Stimulated activated CD4-positive, alpha-beta T cell treated with anti-CD3 and anti-CD28 coated beads, Interleukin-1b, Interleukin-23, amount 100 ng/mL, for 4 hours (primary cell): ENCODE measurements around the gene C3orf52.
"Not testable (repeated sequence)": the region's sequence is repeated elsewhere in the genome, so short reads cannot be mapped to it uniquely, and the experiment has no call there.

ENCODE experiments used
- DNase-seq, 2 donors: peaks; one replicate each; pipeline ENCODE4 v3.0.0-alpha.2; 2020; ENCODE audit warnings: low read depth in 2 of 2

C3orf52 gene, protein sequence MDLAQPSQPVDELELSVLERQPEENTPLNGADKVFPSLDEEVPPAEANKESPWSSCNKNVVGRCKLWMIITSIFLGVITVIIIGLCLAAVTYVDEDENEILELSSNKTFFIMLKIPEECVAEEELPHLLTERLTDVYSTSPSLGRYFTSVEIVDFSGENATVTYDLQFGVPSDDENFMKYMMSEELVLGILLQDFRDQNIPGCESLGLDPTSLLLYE

DNA sequence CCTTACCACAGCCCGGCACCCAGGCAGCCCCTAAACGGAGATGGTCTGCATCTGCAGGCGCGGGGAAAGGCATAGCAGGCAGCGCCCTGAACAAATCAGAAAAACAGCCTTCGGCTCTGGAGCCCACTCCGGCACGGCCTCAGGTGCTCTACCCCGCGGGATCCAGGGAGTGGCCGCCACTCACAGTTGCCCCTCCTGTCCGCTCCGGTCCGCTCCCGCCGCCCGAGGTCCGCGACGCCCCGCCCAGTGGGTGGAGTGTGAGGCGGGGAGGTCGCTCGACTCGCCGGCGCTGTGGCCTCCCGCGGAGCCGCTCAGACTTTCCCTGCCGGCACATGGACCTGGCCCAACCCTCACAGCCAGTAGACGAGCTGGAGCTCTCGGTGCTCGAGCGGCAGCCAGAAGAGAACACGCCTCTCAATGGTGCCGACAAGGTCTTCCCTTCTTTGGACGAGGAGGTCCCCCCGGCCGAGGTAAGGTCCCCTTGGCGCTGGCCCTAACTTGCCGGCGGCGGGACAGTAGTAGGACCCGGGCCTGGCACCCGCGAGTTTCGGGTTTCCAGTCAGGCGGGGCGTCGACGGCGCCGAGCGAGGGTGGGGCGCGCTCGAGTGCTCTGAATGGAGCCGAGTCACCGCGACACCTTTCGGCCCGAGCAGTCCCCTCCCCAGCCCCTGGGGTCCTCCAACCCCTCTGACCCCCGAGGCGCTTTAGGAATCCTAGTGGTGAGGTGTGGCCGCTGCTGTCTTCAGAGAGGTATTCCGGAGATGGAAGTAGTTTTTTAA is at the start of gene C3orf52:
C3orf52 (plus strand) TSS at position 314 of the 779 bp plus-strand sequence; CDS start at position 333, 19 bp downstream.
- peak; percentile 42 to 46 for DNase-seq

DNA sequence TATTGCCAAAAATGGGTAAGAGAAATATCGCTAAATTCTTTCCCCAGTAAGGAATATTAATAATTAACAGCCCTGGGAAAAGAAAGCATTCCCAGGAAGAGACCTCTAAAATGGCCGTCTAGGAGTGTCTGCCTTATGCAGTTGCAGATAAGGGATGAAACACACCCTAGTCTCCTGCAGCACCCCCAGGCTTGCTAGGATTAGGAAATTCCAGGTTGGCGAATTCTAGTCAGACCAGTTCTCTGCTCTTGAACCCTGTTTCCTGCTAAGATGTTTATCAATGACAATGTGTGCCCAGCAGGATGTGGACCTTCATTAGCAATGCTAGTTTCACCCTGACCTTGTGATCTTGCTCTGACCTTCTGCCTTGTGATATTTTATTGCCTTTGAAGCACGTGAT is 49.0 kb upstream of the C3orf52 start:
- not testable (repeated sequence) for DNase-seq

DNA sequence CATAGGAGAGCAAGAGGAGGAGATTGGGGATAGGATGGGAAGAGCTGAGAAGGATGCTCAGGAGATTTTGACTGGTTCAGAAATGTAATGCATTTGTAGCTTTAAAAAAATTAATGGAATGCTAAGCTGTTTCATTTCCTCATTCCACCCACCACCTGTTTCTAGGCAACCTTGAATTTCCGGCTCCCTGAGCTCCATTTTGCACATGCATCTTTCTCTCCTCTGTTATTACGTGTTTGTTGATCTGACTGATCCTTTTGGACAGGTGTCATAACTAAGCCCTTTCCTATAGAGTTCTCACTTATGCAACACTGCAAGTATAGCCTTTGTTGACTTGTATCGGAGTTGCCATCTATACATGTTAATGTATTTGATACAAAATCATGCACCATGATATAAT is 47.3 kb upstream of the C3orf52 start:
- DNase-seq: no peak

DNA sequence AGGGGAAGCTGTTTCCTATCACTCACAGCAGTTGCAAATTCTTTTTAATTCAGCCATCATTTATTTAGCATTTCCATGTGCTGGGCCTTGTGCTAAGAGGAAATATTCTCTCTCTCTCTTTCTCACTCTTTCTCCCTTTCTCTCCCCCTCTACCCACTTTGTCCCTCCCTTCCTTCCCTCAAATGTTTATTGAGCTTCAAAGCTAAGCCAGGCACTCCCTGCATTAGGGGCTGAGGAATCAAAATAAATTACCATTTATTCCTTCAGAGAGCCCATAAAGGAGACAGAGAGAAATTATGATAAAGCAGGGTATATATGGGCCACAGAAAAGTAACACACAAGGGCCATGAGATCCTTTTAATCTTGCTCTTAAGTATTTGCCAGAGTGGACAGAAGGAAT is 44.9 kb upstream of the C3orf52 start:
- DNase-seq: no peak

DNA sequence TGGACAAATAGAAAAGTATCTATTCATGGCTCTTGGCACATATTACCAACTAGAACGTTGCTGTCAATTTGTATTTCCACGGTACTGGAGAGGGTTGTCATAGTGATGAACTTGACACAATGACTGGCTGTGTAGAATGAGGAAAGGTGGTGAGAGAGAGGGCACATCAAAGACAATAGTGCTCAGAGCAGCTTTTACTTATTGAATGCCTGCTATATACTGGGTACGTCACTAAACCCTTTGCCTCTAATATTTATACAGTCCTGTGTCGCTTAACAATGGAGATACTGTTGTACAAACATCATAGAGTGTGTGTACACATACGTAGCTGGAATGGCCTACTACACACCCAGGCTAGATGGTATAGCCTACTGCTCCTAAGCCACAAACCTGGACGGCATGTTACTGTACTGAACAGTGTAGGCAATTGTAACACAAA is 43.3 kb upstream of the C3orf52 start:
- DNase-seq: no peak

DNA sequence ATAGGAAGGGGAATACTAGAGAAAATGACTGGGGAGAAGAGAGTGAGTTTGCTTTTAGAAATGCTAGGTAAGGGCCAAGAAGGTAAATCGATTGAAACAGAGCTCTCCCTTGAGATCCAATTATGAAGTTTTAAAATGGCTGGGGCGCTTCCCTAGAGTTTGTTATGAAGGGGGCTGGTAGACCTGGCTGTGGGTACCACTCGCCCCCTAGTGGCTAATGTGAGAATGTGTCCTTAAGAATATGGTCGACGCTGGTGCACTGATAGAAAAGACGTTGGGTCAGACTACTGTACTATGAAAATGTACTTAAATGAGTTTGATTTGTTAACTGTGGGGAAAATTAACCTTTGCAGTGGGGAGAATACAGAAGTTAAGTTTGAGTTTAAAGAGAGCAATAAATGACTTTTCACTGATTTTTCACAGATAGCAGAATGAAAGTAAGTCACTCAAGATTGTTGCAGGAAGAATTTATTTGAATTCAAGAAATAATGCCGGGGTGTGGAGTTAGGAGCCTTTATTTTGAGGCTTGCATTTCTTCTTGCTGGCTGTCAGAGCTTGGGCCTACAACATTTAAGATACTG is 42.5 kb upstream of the C3orf52 start:
- peak in 1 of 2 donors; percentile 29 for DNase-seq

DNA sequence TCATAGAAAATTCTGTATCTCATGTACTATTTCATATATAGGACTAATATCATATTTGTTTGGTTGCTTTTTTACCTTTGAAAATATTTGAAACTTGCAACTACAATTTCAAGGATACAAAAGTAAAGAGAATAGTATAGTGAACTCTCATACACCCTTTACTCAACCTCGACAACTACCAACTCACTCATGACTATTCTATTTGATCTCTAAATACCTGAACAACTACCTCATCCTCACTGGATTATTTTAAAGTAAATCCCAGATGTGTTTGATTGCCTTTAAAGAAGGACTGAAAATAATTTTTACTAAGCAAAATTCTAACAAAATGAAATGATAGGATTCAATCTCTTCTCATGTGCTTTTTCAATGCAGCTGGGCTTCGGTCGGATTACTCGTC is 39.6 kb upstream of the C3orf52 start:
- no peak for DNase-seq

DNA sequence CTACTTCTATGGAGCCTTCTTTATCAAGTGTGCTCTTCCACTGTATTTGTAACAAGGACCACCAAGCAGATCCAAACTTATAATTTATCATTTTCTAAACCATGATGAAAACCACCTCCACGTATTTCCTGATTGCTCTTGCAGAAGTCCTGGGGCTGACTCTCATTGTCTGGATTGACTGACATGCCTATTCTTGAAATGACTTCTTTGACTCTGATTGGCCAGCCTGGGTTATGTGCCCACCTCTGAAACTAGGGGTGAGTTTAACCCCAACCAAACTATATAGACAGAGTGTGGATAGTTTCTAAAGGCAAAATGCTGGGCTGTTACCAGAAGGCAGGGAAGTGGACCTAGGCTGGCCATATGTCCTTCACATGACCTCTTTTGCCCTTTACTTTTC is 38.9 kb upstream of the C3orf52 start:
- DNase-seq: no peak

DNA sequence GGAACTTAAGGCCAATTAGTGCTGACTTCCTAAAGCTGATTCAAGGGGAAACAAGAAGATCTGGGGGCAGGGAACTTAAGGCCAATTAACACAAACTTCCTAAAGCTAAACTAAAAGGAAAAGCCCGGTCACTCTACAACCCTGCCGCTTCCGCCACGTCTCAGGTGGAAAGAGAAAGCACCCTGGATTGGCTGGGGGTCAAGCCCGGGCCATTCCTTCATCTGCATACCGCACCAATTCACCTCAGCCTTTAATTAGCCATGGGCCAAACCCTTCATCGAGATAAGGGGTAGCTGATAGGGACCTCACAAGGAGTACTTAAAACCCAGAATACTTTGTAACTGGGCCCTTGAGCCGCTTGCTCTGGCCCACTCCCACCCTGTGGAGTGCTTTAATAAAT is 37.3 kb upstream of the C3orf52 start:
- DNase-seq: no peak

DNA sequence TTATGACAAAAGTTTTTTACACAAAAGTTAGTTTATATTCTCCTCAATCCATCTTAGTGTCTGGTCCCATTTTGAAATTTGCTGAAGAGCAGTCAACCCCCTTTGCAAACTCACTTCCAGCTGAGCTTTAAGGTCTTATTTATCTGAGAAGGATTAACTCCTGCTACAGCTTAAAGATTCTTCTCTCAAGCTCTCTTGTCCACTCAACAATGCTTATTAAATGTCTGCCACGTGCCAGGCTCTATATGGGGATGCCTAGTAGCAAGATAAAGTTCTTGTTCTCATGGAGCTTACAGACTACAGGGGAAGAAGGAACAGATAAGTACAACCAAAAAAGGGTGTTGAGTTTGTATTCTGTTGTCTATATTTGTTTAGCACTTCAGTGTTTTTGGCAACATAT is 33.0 kb upstream of the C3orf52 start:
- no peak for DNase-seq

DNA sequence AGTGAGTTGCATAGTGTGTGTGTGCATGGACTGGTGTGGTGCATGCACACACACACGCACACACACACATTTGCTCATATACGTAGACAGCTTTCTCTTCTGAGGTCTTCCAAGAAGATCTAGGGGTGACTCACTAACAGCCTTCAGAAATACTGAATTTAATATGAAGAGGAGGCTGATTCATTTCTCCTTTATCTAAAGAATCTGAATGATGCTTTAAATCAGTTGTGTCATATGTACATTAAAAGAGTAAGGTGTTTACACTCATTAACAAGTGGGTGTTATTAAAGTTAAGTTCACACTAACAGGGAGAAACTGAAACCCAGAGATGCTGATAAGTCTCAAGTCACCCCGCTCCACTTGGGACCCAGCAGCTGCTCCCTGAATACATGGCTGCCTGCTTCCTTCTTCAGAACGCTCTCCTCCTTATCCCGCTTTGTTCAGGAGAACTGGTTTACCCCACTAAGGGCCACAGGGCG is 29.7 kb upstream of the C3orf52 start:
- DNase-seq: no peak

DNA sequence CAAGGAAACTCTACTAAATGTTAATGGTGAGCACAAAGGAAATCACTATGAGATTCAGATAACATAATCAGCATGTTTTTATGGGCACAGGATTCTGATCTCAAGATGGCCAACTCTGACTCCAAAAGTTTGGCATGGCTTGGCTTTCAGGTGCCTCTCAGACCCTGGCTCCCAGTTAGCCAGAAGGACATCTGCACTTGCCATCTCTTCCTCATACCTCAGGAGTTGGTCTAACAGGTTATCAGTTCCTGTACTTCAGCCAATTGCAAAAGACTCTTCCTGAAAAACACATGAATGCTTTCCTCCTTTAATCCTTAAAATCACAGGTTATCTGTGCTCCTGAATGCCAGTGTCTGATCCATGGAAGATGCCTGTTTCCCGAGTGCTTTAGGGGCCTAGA is 26.7 kb upstream of the C3orf52 start:
- DNase-seq: no peak

DNA sequence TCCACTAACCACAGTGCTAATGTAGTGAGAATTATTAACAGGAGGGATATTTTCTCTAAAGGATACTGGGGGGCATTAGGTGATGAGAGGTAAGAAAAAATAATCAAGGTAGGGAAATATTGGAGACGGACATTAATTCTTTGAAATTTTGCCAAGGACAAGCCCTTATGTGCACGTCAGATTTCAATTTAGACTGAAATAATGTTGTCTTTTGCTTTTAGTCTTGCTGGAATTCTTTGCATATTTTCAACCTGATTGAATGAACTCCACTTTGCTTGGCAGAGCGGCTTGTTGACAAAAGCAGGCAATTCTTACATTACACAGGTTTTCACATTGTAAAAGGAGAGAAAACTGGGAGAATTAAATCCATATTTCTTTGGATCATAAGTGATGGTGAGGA is 25.0 kb upstream of the C3orf52 start:
- DNase-seq: no peak

DNA sequence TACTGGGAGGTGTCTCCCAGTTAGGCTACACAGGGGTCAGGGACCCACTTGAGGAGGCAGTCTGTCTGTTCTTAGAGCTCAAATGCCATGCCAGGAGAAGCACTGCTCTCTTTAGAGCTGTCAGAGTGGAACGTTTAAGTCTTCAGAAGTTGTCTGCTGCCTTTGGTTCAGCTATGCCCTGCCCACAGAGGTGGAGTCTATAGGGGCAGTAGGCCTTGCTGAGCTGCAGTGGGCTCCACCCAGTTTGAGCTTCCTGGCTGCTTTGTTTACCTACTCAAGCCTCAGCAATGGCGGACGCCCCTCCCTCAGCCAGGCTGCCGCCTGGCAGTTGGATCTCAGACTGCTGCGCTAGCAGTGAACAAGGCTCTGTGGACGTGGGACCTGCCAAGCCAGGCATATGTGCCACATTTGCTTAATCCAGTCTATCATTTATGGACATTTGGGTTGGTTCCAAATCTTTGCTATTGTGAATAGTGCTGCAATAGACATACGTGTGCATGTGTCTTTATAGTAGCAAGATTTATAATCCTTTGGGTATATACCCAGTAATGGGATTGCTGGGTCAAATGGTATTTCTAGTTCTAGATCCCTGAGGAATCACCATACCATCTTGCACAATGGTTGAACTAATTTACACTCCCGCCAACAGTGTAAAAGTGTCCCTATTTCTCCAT is 13.7 kb upstream of the C3orf52 start:
- DNase-seq: peak; percentile 15 to 41

DNA sequence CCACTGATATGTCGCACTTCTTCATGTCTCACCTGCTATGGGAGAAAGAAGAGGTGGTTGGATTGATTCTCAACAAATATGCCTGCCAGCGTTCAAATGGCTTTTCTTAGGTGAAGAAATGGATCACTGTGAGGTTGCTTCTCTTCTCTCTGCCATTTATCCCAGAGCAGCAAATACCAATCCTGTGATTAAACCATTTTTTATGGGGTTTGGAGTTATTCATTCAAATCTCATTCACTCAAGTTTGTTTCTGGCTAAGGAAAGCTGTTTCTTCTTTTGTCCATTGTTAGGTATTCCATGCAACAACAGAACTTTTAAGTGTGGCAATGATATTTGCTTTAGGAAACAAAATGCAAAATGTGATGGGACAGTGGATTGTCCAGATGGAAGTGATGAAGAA is 12.2 kb upstream of the C3orf52 start:
- no peak for DNase-seq

DNA sequence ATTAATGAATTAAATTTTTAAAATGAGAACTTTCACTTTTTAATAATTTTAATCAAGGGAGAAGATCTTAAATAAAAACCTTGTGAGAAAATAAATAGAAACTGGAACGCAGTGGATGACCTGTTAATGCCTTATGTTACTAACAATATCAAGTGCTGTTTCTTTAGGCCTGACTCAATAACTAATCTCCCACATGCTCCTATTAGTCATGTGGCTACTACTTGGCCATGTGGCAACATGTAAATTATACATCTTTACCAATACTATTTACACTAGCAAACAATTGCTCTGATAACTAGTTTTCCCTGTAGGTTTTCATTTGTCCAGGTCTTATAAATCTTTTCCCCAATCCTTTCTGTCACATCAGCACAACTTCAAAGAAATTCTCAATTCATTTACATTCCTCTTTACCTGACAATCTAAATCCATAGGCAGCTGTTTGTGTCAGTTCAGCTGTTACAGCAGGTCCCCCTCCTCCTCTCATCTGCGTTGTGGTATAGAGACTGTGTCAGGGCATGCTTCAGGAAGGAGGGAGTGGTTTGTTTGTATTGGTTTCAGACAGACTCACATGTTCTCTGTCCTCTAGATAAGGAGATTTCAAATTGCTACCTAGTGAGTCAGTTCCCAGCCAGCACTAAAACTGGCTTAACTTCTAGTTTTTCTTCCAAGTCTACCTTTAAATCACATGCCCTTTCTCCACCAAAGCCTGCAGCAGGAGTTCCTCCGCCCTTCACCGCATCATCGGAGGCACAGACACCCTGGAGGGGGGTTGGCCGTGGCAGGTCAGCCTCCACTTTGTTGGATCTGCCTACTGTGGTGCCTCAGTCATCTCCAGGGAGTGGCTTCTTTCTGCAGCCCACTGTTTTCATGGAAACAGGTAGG is 11.3 kb upstream of the C3orf52 start:
- no peak for DNase-seq

DNA sequence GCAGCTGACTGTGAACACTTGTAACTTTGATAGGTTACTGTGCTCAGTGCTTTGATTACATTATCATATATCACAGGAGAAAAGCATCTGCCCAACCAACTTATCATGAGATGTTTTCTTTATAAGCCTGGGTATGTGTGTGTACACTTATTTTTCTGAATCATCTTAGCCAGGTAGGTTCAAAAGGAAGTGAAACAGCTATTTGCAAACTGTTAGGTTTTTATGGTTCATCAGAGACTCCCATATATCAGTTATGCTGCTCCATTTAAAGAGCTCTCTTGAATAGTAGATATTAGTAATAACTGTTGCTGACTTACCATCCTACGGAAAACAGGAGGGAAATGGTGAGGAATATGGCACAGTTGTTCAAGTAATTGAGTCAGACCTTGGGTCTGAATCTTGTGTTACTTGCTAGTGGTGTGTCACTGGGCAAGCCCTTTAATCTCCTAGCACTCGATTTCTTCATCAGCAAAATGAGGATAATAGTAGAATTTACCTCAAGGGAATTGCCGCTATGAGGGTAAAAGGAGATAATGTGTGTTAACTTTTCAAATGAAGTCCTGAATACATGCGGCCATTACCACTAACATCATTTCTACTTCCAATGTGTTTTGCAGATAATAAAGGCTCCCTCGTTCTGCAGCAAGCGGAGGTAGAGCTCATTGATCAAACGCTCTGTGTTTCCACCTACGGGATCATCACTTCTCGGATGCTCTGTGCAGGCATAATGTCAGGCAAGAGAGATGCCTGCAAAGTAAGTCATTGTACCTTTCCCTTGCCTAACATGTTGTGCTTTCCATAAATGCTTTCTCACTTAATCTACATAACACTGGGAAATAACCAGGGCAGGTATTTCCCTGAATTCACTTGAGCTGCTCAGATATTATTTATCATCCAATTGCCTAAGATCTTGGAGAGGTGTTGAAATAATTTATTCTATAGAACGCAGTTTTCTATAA is 7.8 kb upstream of the C3orf52 start:
- DNase-seq: no peak

DNA sequence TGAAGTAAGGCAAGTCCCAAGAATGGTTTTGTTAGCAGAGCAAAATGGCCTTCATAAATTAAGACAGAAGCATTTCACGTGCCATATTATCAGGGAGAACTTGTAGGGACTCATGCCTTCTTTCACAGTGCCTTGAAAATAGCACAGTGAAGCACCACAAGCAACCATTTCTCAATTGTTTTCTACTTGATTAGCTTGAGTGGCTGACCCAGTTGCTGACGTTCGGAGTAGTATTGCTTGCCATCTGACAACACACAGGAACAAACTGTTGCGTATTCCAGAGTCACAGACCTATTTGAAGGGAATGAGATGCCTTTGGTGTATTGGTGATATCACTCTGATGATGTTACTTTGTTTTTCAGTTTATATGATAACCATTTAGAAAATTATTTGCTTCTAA is 3.0 kb upstream of the C3orf52 start:
- no peak for DNase-seq

DNA sequence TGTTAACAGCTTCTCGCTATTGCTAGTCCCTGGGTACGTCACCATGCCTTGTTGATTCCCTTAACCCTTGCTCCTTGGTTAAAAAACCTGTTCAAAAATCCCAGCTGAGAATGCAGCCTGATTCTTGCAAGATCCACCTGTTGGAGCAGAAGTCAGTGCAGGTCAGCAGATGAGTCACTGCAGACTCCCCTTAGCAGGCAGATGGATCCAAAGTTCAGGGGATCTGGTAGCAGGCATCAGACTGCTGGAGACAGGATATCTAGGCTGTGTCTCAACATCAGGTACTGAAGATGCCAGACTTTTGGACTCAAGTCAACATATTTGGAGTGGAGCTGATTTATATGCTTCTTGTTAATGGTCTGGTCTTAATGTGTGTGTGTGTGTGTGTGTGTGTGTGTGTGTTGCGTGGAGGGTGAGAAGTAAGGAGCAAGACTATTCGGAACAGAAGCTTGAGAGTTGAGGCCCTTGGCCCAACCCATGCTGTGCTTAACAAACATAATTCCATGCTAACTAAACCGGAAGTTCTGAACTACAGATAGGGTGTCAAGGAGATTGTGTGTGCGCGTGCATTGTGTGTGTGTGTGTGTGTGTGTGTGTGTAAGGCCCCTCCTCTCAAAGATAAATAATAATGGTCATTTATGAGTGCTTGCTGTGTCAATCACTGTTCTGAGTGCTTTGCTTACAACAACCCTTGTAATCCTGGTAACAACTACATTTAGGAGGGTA is 1.0 kb upstream of the C3orf52 start:
- DNase-seq: no peak

DNA sequence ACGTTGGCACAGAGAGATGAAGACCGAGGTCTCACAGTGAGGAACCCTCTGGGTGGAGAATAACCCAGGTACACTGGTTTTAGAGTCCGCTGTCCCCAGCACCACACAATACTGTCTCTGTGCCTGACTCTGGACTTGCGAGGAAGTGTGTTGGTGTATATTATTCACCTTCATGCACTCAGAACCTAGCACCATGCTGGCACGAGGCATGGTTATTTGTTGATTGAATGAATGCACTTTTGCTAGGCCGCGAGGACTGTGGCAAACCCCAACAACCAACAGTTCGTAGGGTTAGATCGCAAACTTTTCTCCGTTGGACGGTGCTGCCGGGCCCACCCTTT is 484 bp upstream of the C3orf52 start:
- DNase-seq: no peak
